CD14-positive monocyte (primary cell): ENCODE results near the gene COMMD8. TPM values are rescaled to one million over a fixed set of nuclear protein-coding genes. Genes with fewer than 3 reads are reported as not detected.
A peak's percentile ranks its signal among the peaks of the same experiment; 100 is the strongest.

Experiments used
- DNase-seq, 3 donors: peaks; one replicate each; pipeline ENCODE4 v3.0.0-alpha.2; 2011 to 2022
- H2AFZ ChIP-seq: 2 replicates; pipeline ENCODE4 v1.6.0; 2012; ENCODE audit warnings: mild to moderate bottlenecking, low read depth, low read length, inconsistent platforms; ENCODE audit not compliant: insufficient read depth, poor library complexity, severe bottlenecking
- H3K27ac ChIP-seq, 2 donors: 1 replicate in 1 of 2; 2 replicates in 1 of 2; pipeline ENCODE4 v1.5.1; 2012 to 2013; ENCODE audit warnings: low read length in 2 of 2, control low read depth in 1 of 2, inconsistent platforms in 1 of 2, low read depth in 1 of 2, mild to moderate bottlenecking in 1 of 2
- H3K27me3 ChIP-seq, 2 donors: one replicate each; pipeline versions ENCODE4 v1.6.0 to v1.6.1; 2011 to 2013; ENCODE audit warnings: low read length in 2 of 2; ENCODE audit not compliant: control insufficient read depth in 2 of 2, insufficient read depth in 2 of 2
- H3K36me3 ChIP-seq, 2 donors: replicated peaks in 1 of 2; 1 replicate in 1 of 2; 2 replicates in 1 of 2; pipeline versions ENCODE4 v1.5.1 to v1.6.1; 2012 to 2013; ENCODE audit warnings: low read length in 2 of 2, control low read depth in 1 of 2, inconsistent platforms in 1 of 2, mild to moderate bottlenecking in 1 of 2; ENCODE audit not compliant: insufficient read depth in 2 of 2, control insufficient read depth in 1 of 2
- H3K4me1 ChIP-seq, 2 donors: 1 replicate in 1 of 2; 2 replicates in 1 of 2; pipeline versions ENCODE4 v1.5.1 to v1.6.1; 2012 to 2013; ENCODE audit warnings: low read length in 2 of 2, control low read depth in 1 of 2, inconsistent platforms in 1 of 2, mild to moderate bottlenecking in 1 of 2, moderate library complexity in 1 of 2; ENCODE audit not compliant: insufficient read depth in 2 of 2, control insufficient read depth in 1 of 2
- H3K4me2 ChIP-seq: replicated peaks from 2 replicates; pipeline ENCODE3; 2012; ENCODE audit warnings: low read length, moderate library complexity, mild to moderate bottlenecking; ENCODE audit not compliant: poor library complexity, severe bottlenecking; ENCODE audit errors: extremely low read depth
- H3K4me3 ChIP-seq, 3 experiments: fragments of 200-600 bp in 1 of 3; sonication (generic) in 1 of 3; replicated peaks in 1 of 3; 1 replicate in 2 of 3; 2 replicates in 1 of 3; pipeline ENCODE4 v1.5.1; 2011 to 2013; ENCODE audit warnings: low read length in 3 of 3, mild to moderate bottlenecking in 3 of 3, control low read depth in 2 of 3, low read depth in 2 of 3, inconsistent platforms in 1 of 3, moderate library complexity in 1 of 3
- H3K79me2 ChIP-seq: 2 replicates; pipeline ENCODE4 v1.6.0; 2012; ENCODE audit warnings: mild to moderate bottlenecking, control low read depth, inconsistent platforms, low read length, moderate library complexity; ENCODE audit not compliant: insufficient read depth
- H3K9ac ChIP-seq: 2 replicates; pipeline ENCODE4 v1.6.0; 2017; ENCODE audit warnings: low read length, mild to moderate bottlenecking; ENCODE audit not compliant: insufficient read depth, poor library complexity, severe bottlenecking
- H3K9me3 ChIP-seq, 2 donors: replicated peaks in 1 of 2; 1 replicate in 1 of 2; 2 replicates in 1 of 2; pipeline versions ENCODE4 v1.5.1 to v1.6.1; 2012 to 2013; ENCODE audit warnings: low read length in 2 of 2, control low read depth in 1 of 2; ENCODE audit not compliant: control insufficient read depth in 1 of 2, insufficient read depth in 1 of 2
- H4K20me1 ChIP-seq: 2 replicates; pipeline ENCODE4 v1.6.0; 2012; ENCODE audit warnings: mild to moderate bottlenecking, low read length, control low read depth, moderate library complexity; ENCODE audit not compliant: insufficient read depth
- H3K27ac Mint-ChIP-seq, 7 donors: one replicate each; pipeline ENCODE4 v1.8.0; 2020; ENCODE audit warnings: mild to moderate bottlenecking in 7 of 7, mixed read lengths in 7 of 7, moderate library complexity in 6 of 7, inconsistent platforms in 2 of 7
- H3K27me3 Mint-ChIP-seq, 3 donors: one replicate each; pipeline ENCODE4 v1.8.0; 2021 to 2022; ENCODE audit warnings: low read depth in 3 of 3, mild to moderate bottlenecking in 3 of 3, mixed read lengths in 3 of 3, moderate library complexity in 3 of 3, inconsistent platforms in 1 of 3
- H3K36me3 Mint-ChIP-seq, 2 donors: one replicate each; pipeline ENCODE4 v1.8.0; 2020; ENCODE audit warnings: mixed read lengths in 2 of 2, inconsistent platforms in 1 of 2, mild to moderate bottlenecking in 1 of 2
- H3K4me1 Mint-ChIP-seq: one replicate; pipeline ENCODE4 v1.8.0; 2020; ENCODE audit warnings: mild to moderate bottlenecking, mixed read lengths
- H3K4me3 Mint-ChIP-seq, 2 donors: one replicate each; pipeline ENCODE4 v1.8.0; 2020; ENCODE audit warnings: mild to moderate bottlenecking in 2 of 2, mixed read lengths in 2 of 2, moderate library complexity in 1 of 2
- H3K9me3 Mint-ChIP-seq, 7 donors: one replicate each; pipeline ENCODE4 v1.8.0; 2020 to 2022; ENCODE audit warnings: mixed read lengths in 7 of 7, mild to moderate bottlenecking in 6 of 7, moderate library complexity in 6 of 7, inconsistent platforms in 2 of 7
- CTCF ChIP-seq: fragments of 200-600 bp; IDR thresholded peaks from one replicate; pipeline ENCODE4 v1.8.0; 2022; ENCODE audit warnings: antibody characterized with exemption, mild to moderate bottlenecking
- WGBS: methylation state at CpG from one replicate; pipeline ENCODE4 v1.1.5; 2013; ENCODE audit warnings: missing lambda C conversion rate; ENCODE audit not compliant: insufficient coverage; 5-methylcytosine and 5-hydroxymethylcytosine counted together
- intact Hi-C, 2 donors: fragments of 100-400 bp; cut with micrococcal nuclease; formaldehyde crosslinking; loops; one replicate each; pipeline versions ENCODE4 v1.15.0 to v1.15.1; 2023
- polyA plus RNA-seq, 3 donors: library from polyadenylated mRNA; depleted of rRNA in 1 of 3; unstranded in 2 of 3; stranded (reverse) in 1 of 3; fragments of 300-500 nt in 2 of 3; fragments of >200 nt in 1 of 3; fragmentation: Illumina TruSeq in 2 of 3; gene quantifications; 1 replicate in 2 of 3; 2 replicates in 1 of 3; pipeline ENCODE4 v1.2.3, GENCODE V29; 2012 to 2021

Gene COMMD8
- polyA plus RNA-seq, 3 donors, result 11.5 to 90.8 (median 71.8) TPM

GRCh38 chr4:47474799-47475198 is 11.3 kb upstream of the COMMD8 start:
- H3K9me3 Mint-ChIP-seq, result peaks cover 0 to 2% (median 0%) of the 10 kb centered on the region in 7 donors
- H3K79me2 ChIP-seq, result no peaks in the 10 kb centered on the region
- no peak overlapping the region for H3K4me3 ChIP-seq
- WGBS, result no CpG with 5 or more reads among the region's 4 CpGs
- peaks cover 32% of the 10 kb centered on the region for H3K4me1 Mint-ChIP-seq
- H3K9me3 ChIP-seq, result no peaks in the 10 kb centered on the region
- DNase-seq, result no peak
- no peaks in the 10 kb centered on the region for H3K27me3 ChIP-seq
- H3K36me3 ChIP-seq, result no peaks in the 10 kb centered on the region
- H3K4me3 Mint-ChIP-seq, result no peak overlapping the region
- intact Hi-C loops, result no loop called here
- H2AFZ ChIP-seq, result no peak overlapping the region
- H3K36me3 Mint-ChIP-seq, result no peaks in the 10 kb centered on the region
- H3K4me1 ChIP-seq, result peaks cover 12 to 30% of the 10 kb centered on the region in 2 donors
- H3K9ac ChIP-seq, result no peak overlapping the region
- H3K27me3 Mint-ChIP-seq, result no peaks in the 10 kb centered on the region
- H3K27ac ChIP-seq, result no peak overlapping the region
- H4K20me1 ChIP-seq, result no peaks in the 10 kb centered on the region
- no peak overlapping the region for H3K4me2 ChIP-seq
- no peak for TF ChIP-seq CTCF
- H3K27ac Mint-ChIP-seq, result no peak overlapping the region

- Histone ChIP-seq H3K36me3 (no peaks in the 10 kb centered on the region), H4K20me1 (no peaks in the 10 kb centered on the region), H3K9ac (no peak overlapping the region), H3K27me3 (no peaks in the 10 kb centered on the region), H3K4me3 (peak overlapping the region in 1 of 3 experiments; percentile 7), H2AFZ (peak overlapping the region; percentile 48), H3K79me2 (no peaks in the 10 kb centered on the region), H3K4me2 (peak overlapping the region; percentile 24), H3K9me3 (no peaks in the 10 kb centered on the region), H3K27ac (peak overlapping the region in 1 of 2 donors; percentile 71), H3K4me1 (peaks cover 12 to 30% of the 10 kb centered on the region in 2 donors)
- H3K4me1 Mint-ChIP-seq, result peaks cover 32% of the 10 kb centered on the region
- H3K4me3 Mint-ChIP-seq, result peak overlapping the region in 1 of 2 donors; percentile 12
- intact Hi-C loops, result no loop called here
- peaks cover 0 to 2% (median 0%) of the 10 kb centered on the region in 7 donors for H3K9me3 Mint-ChIP-seq
- no peaks in the 10 kb centered on the region for H3K27me3 Mint-ChIP-seq
- 67% methylated on average over 3 of the region's 3 CpGs for WGBS
- H3K36me3 Mint-ChIP-seq, result no peaks in the 10 kb centered on the region
- TF ChIP-seq CTCF, result no peak
- peak overlapping the region in 6 of 7 donors; percentile 43 to 79 (median 68) for H3K27ac Mint-ChIP-seq
- peak in 1 of 3 donors; percentile 12 for DNase-seq
Observed at GRCh38 chr4:47473141-47473750, 9.7 kb upstream of the COMMD8 start.
